GM18511 (cell line): ENCODE data around the gene PHGDH.
"Not testable (repeated sequence)": the region's sequence is repeated elsewhere in the genome, so short reads cannot be mapped to it uniquely, and the experiment has no call there.

Experiments
- ATAC-seq: cut with Tn5 transposase; IDR thresholded peaks from one replicate; pipeline ENCODE4 v1.9.1; 2021; ENCODE audit warnings: mild to moderate bottlenecking, moderate library complexity; ENCODE audit not compliant: unreplicated experiment

The PHGDH gene

GRCh38 chr1:119786046-119786445, 74.3 kb downstream of the PHGDH start:
- not testable (repeated sequence) for ATAC-seq

- not testable (repeated sequence) for ATAC-seq
Observed at GRCh38 chr1:119786473-119787050, 74.8 kb downstream of the PHGDH start.

GRCh38 chr1:119787776-119788175, 76.0 kb downstream of the PHGDH start:
- ATAC-seq = no peak

- no peak for ATAC-seq
Observed at GRCh38 chr1:119790451-119791198, 78.9 kb downstream of the PHGDH start.

GRCh38 chr1:119791377-119791776, 79.6 kb downstream of the PHGDH start:
- no peak for ATAC-seq
